ENCODE results near the gene CMTM5.

DNA sequence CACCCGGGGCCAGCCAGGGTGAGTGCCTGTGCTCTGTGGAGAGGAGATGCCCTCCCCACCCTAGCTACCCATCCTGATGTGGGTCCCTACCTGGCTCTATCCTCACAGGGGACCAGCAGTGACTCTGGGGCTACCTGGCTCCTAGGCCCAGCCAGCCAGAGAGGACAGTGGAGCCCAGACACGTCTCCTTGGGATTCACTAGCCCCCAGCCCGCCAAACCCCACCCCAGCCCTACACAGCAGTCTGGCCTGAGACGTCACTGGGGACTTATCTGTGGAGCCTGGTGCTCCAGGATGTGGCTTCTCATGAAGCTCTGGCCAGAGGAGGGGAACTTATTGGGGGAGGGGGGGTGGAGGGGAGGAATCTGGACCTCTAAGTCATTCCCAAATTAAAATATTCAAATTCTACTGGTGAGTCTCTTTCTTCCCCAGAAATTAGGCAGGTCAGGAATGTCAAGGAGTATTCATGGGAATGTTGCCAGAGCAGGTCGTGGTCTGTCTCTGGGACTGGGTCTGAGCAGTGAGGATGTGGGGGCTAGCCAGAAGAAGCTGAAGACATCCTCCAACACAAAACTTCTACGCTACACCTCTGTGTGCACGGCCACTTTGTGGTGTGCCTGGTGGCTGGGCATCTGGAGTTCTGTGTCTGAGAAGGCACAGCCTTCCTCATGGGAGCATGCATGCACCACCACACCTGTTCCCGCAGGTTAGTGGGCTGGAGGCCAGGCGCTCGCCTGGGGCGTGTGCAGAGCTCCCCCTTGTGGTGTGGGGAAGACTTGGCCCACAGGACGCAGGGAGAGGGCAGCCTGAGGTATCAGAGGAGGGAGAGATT lies 2.7 kb downstream of the CMTM5 start:
- TF ChIP-seq POLR2A (IDR thresholded peaks at IDR 0.05): no peak
- peak; percentile 86 to 93 (median 91) for TF ChIP-seq CTCF (IDR thresholded peaks at IDR 0.05)
